Ishikawa (cell line): ENCODE results near the gene NOXA1.

ENCODE experiments used
- CEBPB ChIP-seq: IDR thresholded peaks from 2 replicates; pipeline ENCODE4 v1.6.1; 2012
- CREB1 ChIP-seq: IDR thresholded peaks from 2 replicates; pipeline ENCODE4 v1.6.1; 2012; ENCODE audit warnings: low read depth
- EGR1 ChIP-seq: IDR thresholded peaks from 2 replicates; pipeline ENCODE4 v1.6.1; 2012
- EP300 ChIP-seq: IDR thresholded peaks from 2 replicates; pipeline ENCODE4 v1.6.1; 2012; ENCODE audit warnings: borderline replicate concordance
- FOXM1 ChIP-seq: IDR thresholded peaks from 2 replicates; pipeline ENCODE4 v1.6.1; 2012; ENCODE audit warnings: low read depth, borderline replicate concordance
- MAX ChIP-seq: IDR thresholded peaks from 2 replicates; pipeline ENCODE4 v1.6.1; 2012
- NFIC ChIP-seq: IDR thresholded peaks from 2 replicates; pipeline ENCODE4 v1.6.1; 2012
- RAD21 ChIP-seq: IDR thresholded peaks from 2 replicates; pipeline ENCODE4 v1.6.1; 2012; ENCODE audit warnings: low read depth
- REST ChIP-seq: IDR thresholded peaks from 2 replicates; pipeline ENCODE4 v1.6.1; 2012; ENCODE audit warnings: low read depth, mild to moderate bottlenecking
- TAF1 ChIP-seq: IDR thresholded peaks from 2 replicates; pipeline ENCODE4 v1.6.1; 2012; ENCODE audit warnings: low read depth, mild to moderate bottlenecking
- TCF12 ChIP-seq: IDR thresholded peaks from 2 replicates; pipeline ENCODE4 v1.6.1; 2012; ENCODE audit warnings: low read depth
- TEAD4 ChIP-seq: IDR thresholded peaks from 2 replicates; pipeline ENCODE4 v1.6.1; 2012
- USF1 ChIP-seq: IDR thresholded peaks from 2 replicates; pipeline ENCODE4 v1.6.1; 2012
- YY1 ChIP-seq: IDR thresholded peaks from 2 replicates; pipeline ENCODE4 v1.6.1; 2012; ENCODE audit warnings: low read depth

GRCh38 chr9:137463931-137464290 lies 40.7 kb downstream of the NOXA1 start:
- TF ChIP-seq EP300 (no peak), REST (no peak), MAX (no peak), TCF12 (no peak), NFIC (no peak), USF1 (no peak), TAF1 (no peak), EGR1 (no peak), TEAD4 (no peak), CEBPB (no peak), CREB1 (no peak), RAD21 (no peak), YY1 (no peak), FOXM1 (no peak)
